ENCODE measurements around the gene HSD17B8.

HSD17B8 gene

GRCh38 chr6:33192105-33192646 lies 12.3 kb upstream of the HSD17B8 start, which contains the start of gene COL11A2:
Gene COL11A2, minus strand, starts transcription at chr6:33192467. Its CDS starts 227 bp downstream, at chr6:33192240.
- no peak for DNase-seq (ENCODE audit: low read depth)

- DNase-seq (ENCODE audit: low read depth): no peak
These were observed 11.5 kb upstream of the HSD17B8 start for GRCh38 chr6:33192671-33193602.

GRCh38 chr6:33193619-33194018 lies 10.8 kb upstream of the HSD17B8 start:
- DNase-seq (ENCODE audit: low read depth): no peak

- DNase-seq (ENCODE audit: low read depth): no peak
These were observed 9.9 kb upstream of the HSD17B8 start for GRCh38 chr6:33194431-33194979.

- no peak for DNase-seq (ENCODE audit: low read depth)
These were observed 8.9 kb upstream of the HSD17B8 start for GRCh38 chr6:33195304-33196165.

- DNase-seq (ENCODE audit: low read depth): peak; percentile 79
These were observed 6.9 kb upstream of the HSD17B8 start for GRCh38 chr6:33197431-33198048.

GRCh38 chr6:33198159-33198852 lies 6.1 kb upstream of the HSD17B8 start:
- DNase-seq (ENCODE audit: low read depth): no peak

- DNase-seq (ENCODE audit: low read depth): no peak
These were observed 5.5 kb upstream of the HSD17B8 start for GRCh38 chr6:33198853-33199436.

- DNase-seq (ENCODE audit: low read depth): peak; percentile 82
These were observed 4.7 kb upstream of the HSD17B8 start for GRCh38 chr6:33199687-33200218.

GRCh38 chr6:33200219-33201146 lies 4.0 kb upstream of the HSD17B8 start, which contains the start of the genes RXRB and SLC39A7:
Gene RXRB, minus strand, starts transcription at chr6:33200665. Its CDS starts 189 bp downstream, at chr6:33200476.
Gene SLC39A7, plus strand, starts transcription at chr6:33200867. Its CDS starts 379 bp downstream, at chr6:33201246.
- peak; percentile 99 for DNase-seq (ENCODE audit: low read depth)

- DNase-seq (ENCODE audit: low read depth): no peak
These were observed 3.3 kb upstream of the HSD17B8 start for GRCh38 chr6:33201147-33201545.

GRCh38 chr6:33201935-33202334 lies 2.5 kb upstream of the HSD17B8 start:
- DNase-seq (ENCODE audit: low read depth): no peak

- DNase-seq (ENCODE audit: low read depth): no peak
These were observed 1.7 kb upstream of the HSD17B8 start for GRCh38 chr6:33202799-33203198.

- DNase-seq (ENCODE audit: low read depth): no peak
These were observed 851 bp upstream of the HSD17B8 start for GRCh38 chr6:33203443-33204164.

GRCh38 chr6:33204165-33204414 lies 365 bp upstream of the HSD17B8 start:
- DNase-seq (ENCODE audit: low read depth): no peak

GRCh38 chr6:33205191-33206026 lies 954 bp downstream of the HSD17B8 start:
- peak; percentile 95 for DNase-seq (ENCODE audit: low read depth)

- DNase-seq (ENCODE audit: low read depth): peak; percentile 40
These were observed 1.8 kb downstream of the HSD17B8 start for GRCh38 chr6:33206027-33206863.
